T-helper 17 cell (primary cell): Measurements from ENCODE around the gene TMEM88. TPM values are rescaled to one million over a fixed set of nuclear protein-coding genes. Genes with fewer than 3 reads are reported as not detected.

Experiments
- ATAC-seq: fragments of 150-1000 bp; cut with Tn5 transposase; 2 replicates; pipeline ENCODE4 v1.10.0; 2021; ENCODE audit warnings: mild to moderate bottlenecking, moderate library complexity
- DNase-seq, 3 donors: peaks; one replicate each; pipeline versions ENCODE4 v3.0.0 to v3.0.0-alpha.2; 2020 to 2021
- H3K9me3 ChIP-seq: one replicate; pipeline ENCODE4 v1.7.0; 2013; ENCODE audit warnings: low read length, mild to moderate bottlenecking; ENCODE audit not compliant: control insufficient read depth, poor library complexity, severe bottlenecking
- H3K27ac Mint-ChIP-seq: one replicate; pipeline ENCODE4 v1.8.0; 2022; ENCODE audit warnings: mild to moderate bottlenecking, moderate library complexity, mixed read lengths
- H3K27me3 Mint-ChIP-seq: one replicate; pipeline ENCODE4 v1.8.0; 2022; ENCODE audit warnings: mixed read lengths
- H3K36me3 Mint-ChIP-seq: one replicate; pipeline ENCODE4 v1.8.0; 2022; ENCODE audit warnings: low read depth, mixed read lengths
- H3K4me1 Mint-ChIP-seq: one replicate; pipeline ENCODE4 v1.8.0; 2022; ENCODE audit warnings: mild to moderate bottlenecking, mixed read lengths
- H3K4me3 Mint-ChIP-seq: one replicate; pipeline ENCODE4 v1.8.0; 2022; ENCODE audit warnings: mild to moderate bottlenecking, moderate library complexity, mixed read lengths
- total RNA-seq, 4 donors: library from RNA in 2 of 4; stranded (reverse) in 2 of 4; gene quantifications; one replicate each; pipeline ENCODE4 v1.2.3 and lab custom pipeline; 2022 to 2026

TMEM88 gene
- total RNA-seq, 2 donors from 2014 or later = 31.0 to 31.3 TPM

DNA sequence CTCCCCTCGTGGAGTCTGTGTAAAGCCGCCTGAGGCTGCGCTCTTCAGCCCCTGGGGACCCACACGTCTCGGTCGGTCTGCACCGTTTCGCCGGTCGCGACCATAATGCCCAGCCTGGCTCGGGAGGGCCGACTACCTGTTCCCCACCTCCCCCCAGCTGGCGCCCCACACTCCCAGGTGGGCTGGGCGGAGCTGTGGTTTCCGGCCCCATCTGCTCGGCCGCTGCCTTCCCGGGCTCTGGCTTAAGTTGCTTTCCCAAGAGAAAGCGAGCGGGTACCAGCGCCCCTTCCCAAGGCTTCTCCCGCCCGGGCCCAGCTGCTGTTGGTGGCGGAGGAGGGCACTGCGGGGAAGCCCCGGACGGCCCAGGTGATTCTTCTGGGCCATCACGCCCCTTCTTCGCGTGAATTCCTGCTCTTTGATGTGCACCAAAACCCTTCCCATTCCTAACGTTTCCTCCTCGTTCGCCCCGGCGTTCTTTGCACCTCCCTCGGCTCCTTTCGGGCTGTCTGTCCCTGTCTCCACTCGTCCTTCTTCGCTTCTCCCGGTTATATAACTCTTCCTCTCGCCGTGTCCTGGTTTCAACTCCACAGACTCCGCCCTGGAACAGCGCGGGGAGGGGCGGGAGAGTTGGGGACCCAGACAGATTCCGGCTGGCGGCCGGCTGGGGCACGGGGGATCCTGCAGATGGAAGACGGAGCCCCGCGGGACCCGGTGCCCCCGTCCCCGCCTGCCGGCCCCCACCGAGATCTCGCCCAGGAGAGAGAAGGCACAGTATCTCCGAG lies 18.9 kb upstream of the TMEM88 start:
- Mint-ChIP-seq H3K36me3 (peaks cover 2% of the 10 kb centered on the region), H3K27me3 (peaks cover 5% of the 10 kb centered on the region), H3K4me1 (peaks cover 60% of the 10 kb centered on the region), H3K4me3 (peak overlapping the region; percentile 98), H3K27ac (peak overlapping the region; percentile 100)
- ATAC-seq (peak; percentile 17), DNase-seq (peak in 2 of 3 donors; percentile 56 to 60)
- no peaks in the 10 kb centered on the region for H3K9me3 ChIP-seq

- Mint-ChIP-seq H3K4me1 (peaks cover 67% of the 10 kb centered on the region), H3K4me3 (peak overlapping the region; percentile 98), H3K27ac (peak overlapping the region; percentile 100), H3K27me3 (peaks cover 5% of the 10 kb centered on the region), H3K36me3 (peaks cover 6% of the 10 kb centered on the region)
- DNase-seq (peak in 2 of 3 donors; percentile 49 to 66), ATAC-seq (no peak)
- H3K9me3 ChIP-seq = no peaks in the 10 kb centered on the region
These were observed 18.1 kb upstream of the TMEM88 start for GRCh38 chr17:7836596-7837407.

DNA sequence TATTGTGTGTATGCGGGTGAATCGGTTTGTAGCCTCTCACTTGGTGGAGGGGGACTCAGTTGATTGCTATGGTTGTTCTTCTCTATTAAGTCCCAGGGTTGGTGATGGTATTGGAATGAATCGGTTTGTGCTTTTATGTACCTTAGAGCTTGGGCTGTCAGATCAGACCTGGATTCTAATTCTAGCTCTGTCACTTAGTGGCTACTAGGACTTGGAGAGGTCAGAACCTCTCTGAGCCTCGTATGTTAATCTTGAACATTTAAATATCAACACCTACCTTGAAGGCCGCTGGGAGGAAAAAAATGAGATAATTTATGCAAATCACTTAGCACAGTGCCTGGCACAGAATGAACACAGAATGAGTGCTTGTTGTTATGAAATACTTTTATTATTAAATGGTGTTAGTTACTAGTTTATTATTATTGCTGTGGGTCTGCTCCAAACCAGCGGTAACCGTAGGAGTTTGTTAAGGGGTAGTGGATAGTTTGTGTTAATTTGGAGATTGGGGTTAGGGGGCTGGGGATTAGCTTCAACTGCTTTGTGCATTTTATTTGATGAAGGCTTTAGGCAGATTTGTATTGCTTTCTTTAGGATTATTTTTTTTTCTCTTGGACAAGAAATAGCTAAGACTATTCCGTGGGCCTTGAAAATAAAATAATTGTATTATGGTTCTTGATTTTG lies 17.3 kb upstream of the TMEM88 start:
- H3K9me3 ChIP-seq = no peaks in the 10 kb centered on the region
- Mint-ChIP-seq H3K4me1 (peaks cover 74% of the 10 kb centered on the region), H3K27ac (peak overlapping the region; percentile 100), H3K36me3 (peaks cover 8% of the 10 kb centered on the region), H3K4me3 (peak overlapping the region; percentile 98), H3K27me3 (peaks cover 5% of the 10 kb centered on the region)
- ATAC-seq = no peak
- no peak for DNase-seq

DNA sequence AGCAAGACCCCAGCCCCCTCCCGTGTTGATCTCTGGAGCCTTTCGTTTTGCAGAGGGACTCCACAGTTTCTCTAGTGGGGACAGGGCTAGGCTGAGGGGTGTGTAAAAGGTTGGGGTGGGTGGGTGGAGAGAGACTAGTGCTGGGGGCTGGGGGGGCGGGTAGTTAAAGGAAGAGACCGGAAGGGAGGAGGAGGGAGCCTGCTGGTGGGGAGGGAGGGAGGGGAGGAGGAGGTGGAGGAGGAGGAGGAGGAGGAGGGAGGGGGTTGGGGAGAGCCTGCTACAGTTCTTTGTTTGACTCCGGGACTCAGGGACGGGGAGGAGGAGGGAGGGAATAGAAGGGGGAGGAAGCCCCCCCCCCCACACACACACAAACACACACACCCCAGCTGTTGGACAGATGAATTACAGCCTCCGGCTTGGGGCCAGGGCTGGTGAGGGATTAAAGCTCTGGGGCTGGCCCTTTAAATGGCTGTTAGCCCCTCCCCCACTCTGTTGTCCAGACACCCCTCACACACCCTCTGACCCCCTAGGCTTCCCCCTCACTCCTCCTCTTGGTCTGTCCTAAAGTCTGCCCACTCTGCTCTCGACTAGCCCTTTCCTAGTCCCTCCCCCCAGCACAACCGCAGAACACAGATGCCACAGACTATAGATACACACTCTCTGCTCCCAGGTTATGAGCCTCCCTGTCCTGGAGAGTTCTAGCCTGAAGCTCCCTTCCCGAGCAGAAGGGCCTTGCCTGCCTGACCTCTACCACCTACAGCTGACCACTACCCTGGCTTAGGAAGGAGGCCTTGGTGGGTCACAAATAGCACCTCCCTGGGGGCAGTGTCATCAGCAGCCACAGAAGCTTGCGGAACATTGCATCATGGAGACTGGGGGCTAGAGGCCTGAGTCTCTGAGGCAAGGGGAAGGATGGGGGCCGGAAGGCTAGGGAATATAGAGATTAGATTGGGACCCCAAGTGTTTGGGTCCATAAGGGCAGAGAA lies 16.5 kb upstream of the TMEM88 start:
- H3K4me1 Mint-ChIP-seq = peaks cover 80% of the 10 kb centered on the region
- no peak for ATAC-seq
- peak overlapping the region; percentile 98 for H3K4me3 Mint-ChIP-seq
- peak overlapping the region; percentile 100 for H3K27ac Mint-ChIP-seq
- no peaks in the 10 kb centered on the region for H3K9me3 ChIP-seq
- H3K36me3 Mint-ChIP-seq = peaks cover 10% of the 10 kb centered on the region
- H3K27me3 Mint-ChIP-seq = peaks cover 2% of the 10 kb centered on the region
- no peak for DNase-seq

GRCh38 chr17:7839190-7839875 lies 15.5 kb upstream of the TMEM88 start:
- Mint-ChIP-seq H3K36me3 (peaks cover 10% of the 10 kb centered on the region), H3K4me3 (peak overlapping the region; percentile 86)
- ATAC-seq = no peak

GRCh38 chr17:7839876-7840261 lies 15.0 kb upstream of the TMEM88 start:
- H3K27me3 Mint-ChIP-seq = no peaks in the 10 kb centered on the region
- peak overlapping the region; percentile 100 for H3K27ac Mint-ChIP-seq
- DNase-seq (no peak), ATAC-seq (no peak)
- H3K4me1 Mint-ChIP-seq = peaks cover 82% of the 10 kb centered on the region
- H3K4me3 Mint-ChIP-seq = peak overlapping the region; percentile 100
- peaks cover 9% of the 10 kb centered on the region for H3K36me3 Mint-ChIP-seq
- no peaks in the 10 kb centered on the region for H3K9me3 ChIP-seq

More at GRCh38 chr17:7839190-7839875, 15.5 kb upstream of the TMEM88 start:
- no peaks in the 10 kb centered on the region for H3K27me3 Mint-ChIP-seq
- H3K9me3 ChIP-seq = no peaks in the 10 kb centered on the region
- DNase-seq = no peak
- peak overlapping the region; percentile 100 for H3K27ac Mint-ChIP-seq
- H3K4me1 Mint-ChIP-seq = peaks cover 83% of the 10 kb centered on the region

GRCh38 chr17:7840441-7840840 lies 14.4 kb upstream of the TMEM88 start:
- Mint-ChIP-seq H3K36me3 (peaks cover 9% of the 10 kb centered on the region), H3K4me3 (peak overlapping the region; percentile 100), H3K4me1 (peaks cover 77% of the 10 kb centered on the region), H3K27ac (peak overlapping the region; percentile 100), H3K27me3 (no peaks in the 10 kb centered on the region)
- DNase-seq (no peak), ATAC-seq (no peak)
- H3K9me3 ChIP-seq = no peaks in the 10 kb centered on the region

- peaks cover 78% of the 10 kb centered on the region for H3K4me1 Mint-ChIP-seq
- no peaks in the 10 kb centered on the region for H3K9me3 ChIP-seq
- H3K27me3 Mint-ChIP-seq = no peaks in the 10 kb centered on the region
- peak overlapping the region; percentile 100 for H3K4me3 Mint-ChIP-seq
- peak overlapping the region; percentile 100 for H3K27ac Mint-ChIP-seq
- peaks cover 9% of the 10 kb centered on the region for H3K36me3 Mint-ChIP-seq
- ATAC-seq = no peak
- DNase-seq = no peak
These were observed 14.0 kb upstream of the TMEM88 start for GRCh38 chr17:7840875-7841274.

- Mint-ChIP-seq H3K36me3 (peaks cover 9% of the 10 kb centered on the region), H3K4me3 (peak overlapping the region; percentile 100), H3K27me3 (no peaks in the 10 kb centered on the region), H3K4me1 (peaks cover 73% of the 10 kb centered on the region), H3K27ac (peak overlapping the region; percentile 100)
- H3K9me3 ChIP-seq = no peaks in the 10 kb centered on the region
- ATAC-seq (peak; percentile 47), DNase-seq (peak; percentile 85 to 96 (median 89))
These were observed 13.4 kb upstream of the TMEM88 start for GRCh38 chr17:7841396-7841914.

DNA sequence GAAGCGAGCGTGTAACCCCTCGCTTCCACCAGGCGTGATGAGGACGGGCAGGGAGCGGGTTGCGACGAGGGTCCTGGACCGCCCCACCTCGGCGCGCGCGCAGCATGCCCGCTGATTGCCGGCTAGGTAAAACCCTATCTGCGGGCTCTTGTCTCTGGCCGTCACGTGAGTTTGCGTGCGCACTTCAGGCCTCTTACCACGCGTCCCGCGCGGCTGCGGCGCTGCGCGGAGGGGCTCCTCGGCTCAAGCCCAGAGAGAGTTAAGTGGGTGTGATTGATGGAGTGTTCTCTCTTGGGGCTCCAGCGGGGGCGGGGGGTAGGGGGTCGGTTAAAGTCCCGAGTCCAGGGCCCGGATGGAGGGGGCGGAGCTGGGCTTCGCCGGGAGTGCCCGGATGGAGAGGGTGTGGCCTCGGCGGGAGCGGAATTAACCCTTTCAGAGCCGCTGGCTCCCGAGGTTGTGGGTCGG lies 12.9 kb upstream of the TMEM88 start:
- peak; percentile 72 to 80 (median 75) for DNase-seq
- Mint-ChIP-seq H3K27ac (peak overlapping the region; percentile 100), H3K4me1 (peaks cover 69% of the 10 kb centered on the region), H3K36me3 (peaks cover 9% of the 10 kb centered on the region), H3K4me3 (peak overlapping the region; percentile 100), H3K27me3 (no peaks in the 10 kb centered on the region)
- peak; percentile 29 for ATAC-seq
- no peaks in the 10 kb centered on the region for H3K9me3 ChIP-seq

DNA sequence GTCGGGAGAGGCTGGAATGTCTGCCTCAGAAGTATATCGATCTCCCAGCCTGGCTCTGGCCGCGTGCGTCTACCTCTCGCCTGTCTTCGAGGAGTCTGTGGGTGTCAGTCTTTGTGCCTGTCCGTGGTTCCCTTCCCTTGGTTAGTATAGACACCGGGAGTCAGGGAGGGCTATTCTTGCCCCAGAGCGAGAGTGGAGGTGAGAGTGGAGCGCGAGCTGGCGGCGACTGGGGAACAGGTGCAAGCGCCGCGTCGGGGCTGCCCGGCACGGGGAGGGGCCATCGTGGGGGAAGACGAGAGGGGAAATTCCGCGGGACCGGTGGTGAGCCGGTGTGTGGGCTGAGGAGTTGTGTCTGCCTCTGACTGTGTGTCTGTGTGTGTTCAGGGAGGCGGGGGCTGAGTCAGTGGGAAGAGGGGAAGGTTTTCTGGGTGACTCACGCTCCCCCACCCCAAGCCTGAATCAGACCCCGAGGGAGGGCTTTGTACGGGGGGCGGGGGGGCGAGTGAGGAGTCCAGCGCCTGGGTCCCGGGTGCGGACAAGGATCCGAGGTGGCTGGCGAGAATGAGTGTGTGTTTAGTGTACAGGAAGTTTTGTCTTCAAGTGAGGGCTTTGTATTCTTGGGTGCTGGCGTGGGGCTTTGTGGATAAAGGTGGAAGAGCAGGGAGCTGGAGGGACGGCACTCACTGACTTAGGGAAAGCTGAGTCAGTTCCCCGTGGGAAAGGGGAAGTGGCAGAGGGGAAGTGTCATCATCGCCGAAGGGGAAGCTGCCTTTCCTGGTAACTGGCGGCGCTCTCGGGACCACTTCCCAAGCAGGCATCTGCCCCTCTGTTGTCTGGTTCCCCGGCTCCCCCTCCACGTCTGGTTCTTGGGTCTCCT lies 12.2 kb upstream of the TMEM88 start:
- H3K4me1 Mint-ChIP-seq = peaks cover 63% of the 10 kb centered on the region
- peak overlapping the region; percentile 100 for H3K27ac Mint-ChIP-seq
- ATAC-seq = peak; percentile 62
- peak; percentile 93 to 96 (median 96) for DNase-seq
- H3K9me3 ChIP-seq = no peaks in the 10 kb centered on the region
- peaks cover 9% of the 10 kb centered on the region for H3K36me3 Mint-ChIP-seq
- peak overlapping the region; percentile 100 for H3K4me3 Mint-ChIP-seq
- H3K27me3 Mint-ChIP-seq = no peaks in the 10 kb centered on the region
